HuH-7 (cell line): ENCODE measurements around the gene AUTS2.

Experiments used
- DNase-seq: peaks from one replicate; pipeline ENCODE4 v3.0.0; 2011; ENCODE audit warnings: low spot score

The AUTS2 gene

DNA sequence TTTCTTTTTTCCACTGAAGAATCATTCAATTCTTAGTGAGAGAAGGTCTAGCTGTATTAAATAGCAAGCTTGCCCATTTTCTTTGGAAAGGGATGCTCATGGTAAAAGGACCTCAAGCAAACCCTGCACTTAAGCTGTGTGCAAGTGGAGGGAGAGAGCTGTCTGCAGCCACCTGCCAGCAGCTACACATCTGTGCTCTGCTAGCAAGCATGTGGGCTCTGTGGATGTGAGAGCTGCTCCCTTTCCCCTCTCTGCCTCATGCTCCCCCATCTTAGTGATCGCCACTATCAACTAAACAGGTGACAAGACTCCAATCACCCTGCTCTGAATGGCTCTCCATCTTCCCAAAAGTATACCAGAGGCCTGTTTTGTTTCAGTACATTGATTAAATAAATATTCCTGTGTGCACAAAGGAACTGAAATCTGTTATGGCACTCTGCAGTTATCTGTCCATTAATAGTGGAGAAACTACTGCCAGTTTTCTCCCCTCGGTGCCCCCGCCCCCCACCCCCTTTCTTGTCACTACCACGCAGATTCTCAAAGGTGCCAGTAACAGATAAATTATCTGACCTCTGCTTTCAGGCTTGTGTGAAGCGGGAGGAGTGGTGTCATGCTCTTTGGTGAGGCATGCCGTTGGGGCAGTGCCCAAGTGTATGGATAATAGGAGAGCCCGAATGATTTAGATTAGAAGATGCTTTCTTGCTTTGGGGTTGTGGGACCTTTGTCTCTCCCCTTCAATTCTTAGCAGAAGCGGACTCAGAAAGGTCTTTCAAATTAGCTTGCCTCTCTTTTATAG is 26.4 kb downstream of the AUTS2 start:
- DNase-seq, result no peak

DNA sequence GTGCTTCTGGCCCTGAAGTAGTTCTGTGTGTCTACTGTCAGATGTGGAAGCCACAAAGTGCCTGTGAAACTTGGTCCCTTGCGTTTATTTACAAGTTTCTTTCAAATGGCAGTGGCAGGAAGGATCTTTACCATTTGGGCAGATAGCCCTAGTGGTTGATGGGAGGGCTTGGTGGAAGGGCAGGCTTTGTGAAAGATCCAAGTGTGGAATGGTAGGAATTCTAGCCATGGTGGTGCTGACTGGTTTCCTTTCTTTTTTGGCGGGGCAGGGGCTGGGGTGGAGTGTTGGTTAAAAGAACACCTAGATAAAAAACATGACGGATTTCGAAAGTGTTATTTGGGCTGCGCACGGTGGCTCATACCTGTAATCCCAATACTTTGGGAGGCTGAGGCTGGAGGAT is 27.0 kb downstream of the AUTS2 start:
- DNase-seq, result no peak

GRCh38 chr7:69625798-69626197 is 27.5 kb downstream of the AUTS2 start:
- no peak for DNase-seq

DNA sequence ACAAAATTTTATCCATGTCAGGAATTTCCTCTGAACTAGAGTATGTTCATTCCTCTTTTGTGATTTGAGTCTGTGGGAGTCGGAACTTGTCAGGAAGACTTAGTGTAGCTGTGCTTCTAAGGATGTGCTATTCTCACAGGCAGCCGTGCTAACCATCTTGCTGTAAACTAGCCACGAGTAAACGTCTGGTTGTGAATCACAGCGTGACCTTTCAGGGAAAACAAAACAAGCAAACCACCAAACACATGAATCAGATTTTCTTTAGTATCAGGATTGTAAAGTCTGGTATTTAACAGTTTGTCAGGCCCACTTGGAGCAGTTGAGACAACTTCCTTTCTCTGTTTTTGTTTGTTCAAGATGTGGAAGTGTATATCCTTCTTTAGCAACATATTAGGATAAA is 32.0 kb downstream of the AUTS2 start:
- DNase-seq, result no peak

DNA sequence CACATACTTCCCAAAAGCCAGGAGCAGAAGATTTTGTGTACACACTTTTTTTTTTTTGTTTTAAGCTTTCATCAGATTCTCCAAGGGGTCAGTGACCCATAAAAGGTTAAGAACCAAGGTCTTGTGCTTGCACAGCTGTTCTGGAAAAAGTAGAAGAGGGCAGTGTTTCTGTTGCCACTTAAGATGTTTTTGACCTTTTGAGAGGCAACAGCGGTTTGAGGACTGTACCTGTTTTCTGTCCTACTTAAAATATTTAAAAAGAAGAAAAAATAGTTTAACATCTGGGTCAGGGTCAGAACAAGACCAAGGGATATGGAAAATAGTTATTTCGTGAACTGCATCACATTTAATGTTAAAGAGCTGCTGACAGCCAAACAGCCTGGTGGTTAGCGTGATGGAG is 32.9 kb downstream of the AUTS2 start:
- no peak for DNase-seq

GRCh38 chr7:69632280-69632679 is 34.0 kb downstream of the AUTS2 start:
- DNase-seq, result no peak

GRCh38 chr7:69633122-69633831 is 35.0 kb downstream of the AUTS2 start:
- no peak for DNase-seq

- DNase-seq, result no peak
These were observed 37.4 kb downstream of the AUTS2 start for GRCh38 chr7:69635555-69636185.

DNA sequence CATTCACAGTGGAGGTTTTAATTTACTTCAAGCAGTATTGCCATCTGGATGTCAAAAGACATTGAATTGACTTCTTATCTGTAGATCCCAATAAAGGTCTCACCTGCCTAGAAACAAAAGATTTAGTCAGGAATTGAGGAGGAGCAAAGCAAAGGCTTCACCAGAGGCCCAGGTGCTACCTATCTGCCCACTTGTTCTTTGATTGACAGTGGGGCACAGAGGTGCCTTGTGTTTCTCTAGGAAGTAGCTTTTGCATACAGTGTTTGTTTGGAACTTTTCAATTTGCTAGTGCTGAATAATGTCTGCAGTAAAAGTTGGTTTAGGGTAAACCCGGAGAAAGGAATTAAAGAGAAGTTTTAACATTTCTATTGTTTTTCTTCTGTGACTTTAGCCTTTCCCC is 40.4 kb downstream of the AUTS2 start:
- no peak for DNase-seq

DNA sequence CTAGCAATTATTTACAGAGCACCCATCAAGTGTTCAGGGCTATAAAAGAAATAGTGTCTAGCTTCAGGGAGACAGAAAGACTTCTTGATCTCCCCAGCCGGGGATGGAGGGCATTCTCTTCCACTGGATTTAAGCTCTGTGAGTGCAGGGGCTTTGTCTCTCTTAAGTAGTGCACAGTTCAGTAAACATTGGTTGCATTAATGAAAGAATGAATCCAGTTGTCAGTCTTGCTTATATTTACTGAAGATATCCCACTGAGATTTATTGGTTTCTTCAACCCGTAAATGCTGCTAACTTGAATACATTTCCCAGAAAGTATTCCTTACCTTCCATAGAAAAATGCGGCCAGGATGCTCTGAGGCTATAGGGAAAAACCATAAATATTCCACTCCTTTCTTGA is 41.9 kb downstream of the AUTS2 start:
- no peak for DNase-seq

DNA sequence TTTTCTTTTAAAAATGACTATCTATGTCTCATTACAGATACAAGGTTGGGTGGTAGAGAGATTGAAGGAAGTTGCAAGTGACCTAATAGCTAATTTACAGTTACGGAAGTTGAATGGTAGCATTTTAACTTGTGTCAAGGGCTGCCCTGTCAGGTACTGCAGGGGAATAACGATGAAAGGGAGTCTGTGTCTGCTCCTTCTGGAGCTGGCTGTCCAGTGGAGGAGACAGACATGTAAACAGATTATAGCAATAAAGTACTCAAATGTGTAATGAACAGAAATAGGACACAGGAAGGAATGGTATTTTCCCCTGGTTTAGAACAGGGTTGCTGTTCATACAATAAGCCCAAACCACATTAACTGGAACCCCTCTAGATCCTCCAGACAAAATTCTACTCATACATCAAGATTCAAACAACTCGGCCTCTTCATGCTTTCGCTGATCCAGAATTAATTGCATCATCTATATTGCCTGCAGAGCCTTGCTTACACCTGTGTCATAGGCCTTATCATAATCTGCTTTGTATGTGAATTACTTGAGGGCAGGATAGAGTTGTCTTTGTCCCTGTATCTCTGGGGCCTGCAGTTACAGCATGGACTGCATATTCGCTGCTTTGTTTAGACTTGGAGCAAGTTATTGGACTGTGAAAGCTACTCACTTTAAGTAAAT is 42.8 kb downstream of the AUTS2 start:
- no peak for DNase-seq

- DNase-seq, result no peak
These were observed 45.0 kb downstream of the AUTS2 start for GRCh38 chr7:69643265-69643664.

DNA sequence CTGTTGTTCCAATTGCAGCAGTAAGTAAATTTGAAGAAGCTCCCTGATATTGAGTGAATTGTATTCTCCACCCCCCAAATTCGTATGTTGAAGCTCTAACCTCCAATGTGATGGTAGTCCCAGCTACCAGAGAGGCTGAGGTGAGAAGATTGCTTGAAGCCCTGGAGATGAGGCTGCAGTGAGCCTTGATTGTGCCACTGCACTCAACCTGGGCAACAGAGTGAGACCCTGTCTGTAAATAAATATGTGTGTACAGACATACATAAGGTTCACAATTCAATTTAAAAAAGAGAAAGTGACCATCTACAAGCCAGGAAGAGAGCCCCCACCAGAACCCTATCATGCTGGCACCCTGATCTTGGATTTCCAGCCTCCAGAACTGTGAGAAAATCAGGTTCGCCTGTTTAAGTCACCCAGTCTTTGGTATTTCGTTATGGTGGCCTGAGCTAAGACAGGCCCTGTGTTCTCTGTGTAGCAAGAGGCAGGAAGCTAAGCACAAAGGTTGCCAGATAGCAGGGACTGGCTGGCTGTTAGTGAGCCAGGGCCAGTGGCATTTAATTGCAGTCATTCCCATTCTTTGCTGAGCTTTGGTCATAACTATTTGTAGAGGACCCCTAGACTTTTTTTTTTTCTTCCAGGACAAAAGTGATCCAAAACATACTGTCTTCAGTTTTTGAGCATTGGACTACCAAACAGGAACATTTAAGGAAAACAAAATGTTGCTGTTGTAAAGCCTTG is 45.6 kb downstream of the AUTS2 start:
- no peak for DNase-seq

DNA sequence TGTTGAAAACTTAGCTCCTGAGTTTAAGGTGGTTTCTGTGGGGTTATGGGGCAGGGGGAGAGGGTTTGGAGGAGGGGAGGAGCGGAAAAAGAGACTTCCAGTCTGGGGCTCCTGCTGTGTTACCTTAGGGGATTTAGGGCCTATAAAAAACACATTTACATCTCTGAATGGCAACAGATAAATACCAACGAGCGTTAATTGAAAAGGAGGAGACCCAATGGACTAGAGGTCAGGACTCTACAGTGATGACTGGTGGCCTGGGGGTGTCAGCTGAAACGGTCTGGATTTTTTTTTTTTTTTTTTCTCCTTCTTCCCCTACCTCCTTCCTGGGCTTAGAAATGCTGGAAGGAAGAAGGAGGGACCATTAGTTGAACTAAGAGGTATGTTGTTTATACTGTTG is 47.4 kb downstream of the AUTS2 start:
- DNase-seq, result no peak

- no peak for DNase-seq
These were observed 52.9 kb downstream of the AUTS2 start for GRCh38 chr7:69651101-69651590.

DNA sequence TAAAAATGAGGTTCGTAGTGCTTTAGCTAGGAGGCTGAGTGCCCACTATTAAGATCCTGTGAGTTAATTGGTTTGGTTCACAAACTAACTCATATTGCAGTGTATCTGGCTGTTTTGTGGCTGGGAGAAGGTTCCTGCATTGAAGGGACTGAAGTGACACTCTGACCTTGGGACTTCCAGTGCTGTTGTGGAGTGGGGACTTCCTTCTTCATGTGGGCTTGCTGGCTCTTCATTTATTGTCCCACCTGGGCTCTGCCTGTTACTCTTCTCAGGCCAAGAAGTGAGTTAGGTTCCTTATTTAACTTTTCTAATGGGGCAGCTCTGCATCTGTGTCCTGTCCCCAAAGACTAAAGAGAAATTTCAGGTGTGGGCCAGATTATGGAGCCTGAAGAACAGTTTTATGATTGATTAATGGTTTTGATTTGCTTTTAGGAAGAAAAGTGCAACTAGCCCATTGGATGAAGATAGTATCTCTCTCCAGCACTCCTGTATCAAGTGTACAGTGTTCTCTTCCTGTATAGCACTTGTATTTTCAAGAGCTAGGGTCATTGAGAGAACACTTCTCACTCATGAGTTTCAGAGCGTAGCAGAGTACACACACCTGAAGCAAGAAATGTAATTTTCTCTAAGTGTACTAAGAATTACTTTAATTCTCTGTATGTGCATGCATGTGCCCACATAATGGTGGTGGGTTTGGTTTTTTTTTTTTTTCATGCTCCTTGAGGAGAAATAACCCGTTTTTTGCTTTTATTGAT is 54.8 kb downstream of the AUTS2 start:
- no peak for DNase-seq

GRCh38 chr7:69653806-69654205 is 55.5 kb downstream of the AUTS2 start:
- DNase-seq, result no peak

DNA sequence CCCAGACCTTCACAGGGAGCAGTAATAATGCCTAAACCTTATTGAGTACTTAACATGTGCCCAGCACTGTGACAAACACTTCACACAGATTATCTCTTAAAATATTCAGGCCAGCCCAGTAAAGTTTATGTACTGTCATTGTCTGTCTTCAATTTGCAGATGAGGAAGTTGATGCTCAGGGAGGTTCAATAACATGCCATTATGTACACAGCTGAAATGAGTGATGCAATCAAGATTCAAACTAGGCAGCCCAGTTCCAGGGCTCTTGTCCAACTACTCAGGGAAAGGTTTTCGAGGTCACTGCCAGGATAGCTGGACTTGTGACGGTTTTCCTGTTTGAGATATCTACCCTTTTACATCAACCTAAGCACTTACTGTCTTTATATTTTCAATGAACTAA is 56.1 kb downstream of the AUTS2 start:
- DNase-seq, result no peak

DNA sequence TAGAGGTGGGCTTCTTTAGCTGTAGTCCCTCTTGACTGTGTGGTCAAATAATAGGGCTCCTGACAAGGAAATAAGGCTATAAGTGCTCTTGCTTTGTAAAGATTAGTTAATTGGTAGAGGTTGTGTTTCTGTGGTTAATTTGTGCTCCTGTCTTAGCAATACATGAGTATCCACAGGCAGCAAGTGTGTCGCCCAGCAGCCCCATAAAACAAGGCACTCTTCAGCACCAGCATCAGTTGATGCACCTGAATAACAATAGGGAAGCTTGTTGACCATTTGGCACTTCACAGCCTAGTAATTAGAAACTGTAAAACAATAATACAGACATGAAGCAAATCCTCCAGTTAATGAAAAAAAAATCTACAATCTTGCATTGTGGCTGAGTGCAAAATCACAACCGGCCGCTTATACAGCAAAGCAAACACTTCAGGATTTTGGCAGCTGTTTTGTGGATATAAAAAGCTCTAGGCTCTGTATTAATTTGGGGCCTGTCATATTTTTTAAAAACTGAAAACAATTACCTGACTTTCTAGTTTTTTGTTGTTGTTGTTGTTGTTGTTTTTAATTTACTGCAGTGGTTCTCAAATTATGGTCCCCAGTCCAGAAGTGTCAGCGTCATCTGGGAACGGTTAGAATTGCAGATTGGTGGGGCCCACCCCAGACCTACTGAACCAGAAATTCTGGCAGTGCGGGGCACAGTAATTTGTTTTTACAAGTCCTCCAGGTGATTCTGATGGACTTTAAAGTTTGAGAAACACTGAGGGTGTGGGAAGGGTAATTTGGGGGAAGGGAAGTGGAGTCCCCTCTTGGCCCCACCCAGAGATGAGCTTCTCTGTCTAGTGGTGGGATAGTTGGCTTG is 56.8 kb downstream of the AUTS2 start:
- no peak for DNase-seq

DNA sequence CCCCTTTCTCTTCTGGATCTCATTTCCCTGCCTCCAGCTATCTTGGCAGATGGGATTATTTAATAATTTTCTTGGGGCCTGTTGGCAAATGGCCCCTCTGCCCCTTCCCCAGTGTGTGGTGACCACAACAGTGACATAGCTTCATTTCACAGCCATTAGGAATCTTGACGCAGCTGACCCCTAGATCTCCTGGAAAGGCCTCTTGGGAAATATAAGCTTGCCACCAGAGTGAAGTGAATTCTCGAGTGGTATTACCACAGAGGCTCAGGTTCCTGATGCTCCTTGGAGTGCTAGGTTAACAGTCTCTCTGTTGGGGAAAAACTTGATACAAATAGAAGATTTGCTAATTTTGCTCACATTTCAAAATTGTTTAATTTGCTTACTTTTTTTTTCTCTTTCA is 57.8 kb downstream of the AUTS2 start:
- no peak for DNase-seq
